DND-41 (cell line): ENCODE measurements around the gene CPLANE1.

Experiments used
- EZH2 ChIP-seq: IDR thresholded peaks from 3 replicates; pipeline ENCODE4 v1.6.1; 2012; ENCODE audit warnings: borderline replicate concordance, low read depth, mild to moderate bottlenecking, moderate library complexity, low read length, inconsistent platforms; ENCODE audit not compliant: severe bottlenecking
- TF ChIP-seq, protein P1 (sequence below): IDR thresholded peaks from 2 replicates; pipeline ENCODE4 v1.5.1; 2012; ENCODE audit warnings: borderline replicate concordance, low read length, moderate library complexity, mild to moderate bottlenecking; ENCODE audit not compliant: poor library complexity, severe bottlenecking; ENCODE audit errors: extremely low read depth

DNA sequence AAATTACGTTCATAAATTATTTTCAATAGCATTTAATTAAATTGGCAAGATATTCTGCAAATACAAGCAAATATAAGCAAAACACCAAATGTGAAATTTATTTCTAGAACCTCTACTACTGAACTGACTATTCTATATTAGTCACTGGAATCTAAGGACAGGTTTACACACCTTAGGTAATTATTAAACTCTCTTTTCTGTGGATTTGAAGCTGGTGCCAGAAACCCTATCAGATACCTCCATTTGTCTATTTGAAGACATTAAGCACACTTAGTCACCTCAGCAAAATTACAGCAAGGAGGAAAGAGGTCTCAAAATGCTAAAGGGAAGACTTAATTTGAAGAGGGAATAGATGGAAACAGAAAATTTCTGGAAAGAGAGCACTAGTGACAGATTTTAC, 83.4 kb downstream of the CPLANE1 start:
- TF ChIP-seq, protein P1, sequence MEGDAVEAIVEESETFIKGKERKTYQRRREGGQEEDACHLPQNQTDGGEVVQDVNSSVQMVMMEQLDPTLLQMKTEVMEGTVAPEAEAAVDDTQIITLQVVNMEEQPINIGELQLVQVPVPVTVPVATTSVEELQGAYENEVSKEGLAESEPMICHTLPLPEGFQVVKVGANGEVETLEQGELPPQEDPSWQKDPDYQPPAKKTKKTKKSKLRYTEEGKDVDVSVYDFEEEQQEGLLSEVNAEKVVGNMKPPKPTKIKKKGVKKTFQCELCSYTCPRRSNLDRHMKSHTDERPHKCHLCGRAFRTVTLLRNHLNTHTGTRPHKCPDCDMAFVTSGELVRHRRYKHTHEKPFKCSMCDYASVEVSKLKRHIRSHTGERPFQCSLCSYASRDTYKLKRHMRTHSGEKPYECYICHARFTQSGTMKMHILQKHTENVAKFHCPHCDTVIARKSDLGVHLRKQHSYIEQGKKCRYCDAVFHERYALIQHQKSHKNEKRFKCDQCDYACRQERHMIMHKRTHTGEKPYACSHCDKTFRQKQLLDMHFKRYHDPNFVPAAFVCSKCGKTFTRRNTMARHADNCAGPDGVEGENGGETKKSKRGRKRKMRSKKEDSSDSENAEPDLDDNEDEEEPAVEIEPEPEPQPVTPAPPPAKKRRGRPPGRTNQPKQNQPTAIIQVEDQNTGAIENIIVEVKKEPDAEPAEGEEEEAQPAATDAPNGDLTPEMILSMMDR: no peak
- no peak for TF ChIP-seq EZH2
